GM12878 (cell line): ENCODE data around the gene LMBR1. TPM values are rescaled to one million over a fixed set of nuclear protein-coding genes. Genes with fewer than 3 reads are reported as not detected.
"Not testable (repeated sequence)": the region's sequence is repeated elsewhere in the genome, so short reads cannot be mapped to it uniquely, and the experiment has no call there.

Source experiments
- ATAC-seq: fragments of 200-7000 bp; cut with Tn5 transposase; 3 replicates; pipeline ENCODE4 v1.9.1; 2020; ENCODE audit warnings: mild to moderate bottlenecking, moderate library complexity
- BruUV-seq: library from RNA; stranded (reverse); fragments of 400-500 nt; replicated peaks from 2 replicates; lab custom pipeline; 2021; lab: Mats Ljungman, UMichigan
- CTCF ChIA-PET: fragments of 300-600 bp; sonication (Branson Sonifier 250); formaldehyde crosslinking; extraction: SDS; loops from one replicate; lab custom pipeline; 2021; ENCODE audit warnings: inconsistent platforms; lab: Yijun Ruan, JAX
- POLR2A ChIA-PET: fragments of 350-600 bp; formaldehyde crosslinking; extraction: SDS; loops from one replicate; lab custom pipeline; 2021; ENCODE audit warnings: inconsistent platforms; lab: Charles Lee
- RAD21 ChIA-PET: fragments of 300-600 bp; sonication (Branson Sonifier 250); formaldehyde crosslinking; loops from one replicate; lab custom pipeline; 2023; ENCODE audit warnings: antibody characterized with exemption; ENCODE audit not compliant: unreplicated experiment; lab: Charles Lee
- SMC1A ChIA-PET: fragments of 300-600 bp; sonication (Branson Sonifier 250); formaldehyde crosslinking; loops from one replicate; lab custom pipeline; 2023; ENCODE audit not compliant: unreplicated experiment, uncharacterized antibody; lab: Charles Lee
- DNase-seq: peaks from one replicate; pipeline ENCODE4 v3.0.0-alpha.2; 2011; ENCODE audit warnings: low read depth, low spot score
- FAIRE-seq: peaks from 3 replicates; lab custom pipeline; 2011; peaks lifted over from hg19 to GRCh38; lab: Jason Lieb, UNC
- H2AFZ ChIP-seq: 2 replicates; pipeline ENCODE4 v1.6.0; 2011; ENCODE audit warnings: low read depth, low read length, control low read depth; ENCODE audit not compliant: control insufficient read depth
- H3K27ac ChIP-seq: 2 replicates; pipeline ENCODE4 v1.5.1; 2011; ENCODE audit warnings: control low read depth; ENCODE audit not compliant: control insufficient read depth, insufficient read depth
- H3K27me3 ChIP-seq, 2 experiments: replicated peaks in 1 of 2; 2 replicates each; pipeline versions ENCODE4 v1.6.0 to v1.6.1; 2011; ENCODE audit warnings: low read length in 1 of 2; ENCODE audit not compliant: control insufficient read depth in 2 of 2, insufficient read depth in 2 of 2
- H3K36me3 ChIP-seq, 2 experiments: 2 replicates each; pipeline ENCODE4 v1.5.1; 2011; ENCODE audit warnings: low read length in 1 of 2; ENCODE audit not compliant: control insufficient read depth in 2 of 2, insufficient read depth in 2 of 2
- H3K4me1 ChIP-seq: 2 replicates; pipeline ENCODE4 v1.6.1; 2011; ENCODE audit warnings: mild to moderate bottlenecking, low read length, moderate library complexity, mixed read lengths; ENCODE audit not compliant: control insufficient read depth, insufficient read depth
- H3K4me2 ChIP-seq: 2 replicates; pipeline ENCODE4 v1.6.0; 2011; ENCODE audit warnings: control low read depth; ENCODE audit not compliant: control insufficient read depth, insufficient read depth
- H3K4me3 ChIP-seq: fragments of 200-600 bp; sonication (generic); 2 replicates; pipeline ENCODE4 v1.5.1; 2016
- H3K79me2 ChIP-seq: 2 replicates; pipeline ENCODE4 v1.6.0; 2011; ENCODE audit warnings: low read length; ENCODE audit not compliant: control insufficient read depth, insufficient read depth
- H3K9ac ChIP-seq: 2 replicates; pipeline ENCODE4 v1.8.0; 2011; ENCODE audit warnings: low read length, control low read depth, mixed read lengths; ENCODE audit not compliant: control insufficient read depth, insufficient read depth
- H3K9me3 ChIP-seq: replicated peaks from 3 replicates; pipeline ENCODE4 v1.5.1; 2011; ENCODE audit warnings: mild to moderate bottlenecking, low read length; ENCODE audit not compliant: control insufficient read depth, insufficient read depth
- H4K20me1 ChIP-seq: 2 replicates; pipeline ENCODE4 v1.6.0; 2011; ENCODE audit not compliant: control insufficient read depth, insufficient read depth
- ATF7 ChIP-seq: fragments of 450-650 bp; IDR thresholded peaks from 2 replicates; pipeline ENCODE4 v1.6.1; 2016; ENCODE audit warnings: low read depth, mild to moderate bottlenecking
- CHD2 ChIP-seq: IDR thresholded peaks from 2 replicates; pipeline ENCODE4 v1.6.1; 2011; ENCODE audit warnings: low read depth, low read length, improper control_type of control experiment, borderline replicate concordance
- GATAD2B ChIP-seq: fragments of 450-650 bp; conservative IDR thresholded peaks from 2 replicates; pipeline ENCODE4 v1.6.1; 2017; ENCODE audit warnings: low read depth, mild to moderate bottlenecking, moderate library complexity
- PAX5 ChIP-seq: IDR thresholded peaks from 2 replicates; pipeline ENCODE4 v1.6.1; 2011; ENCODE audit warnings: low read depth, low read length, borderline replicate concordance
- RELA ChIP-seq: fragments of 450-650 bp; IDR thresholded peaks from 2 replicates; pipeline ENCODE4 v1.8.0; 2014; ENCODE audit warnings: borderline replicate concordance; ENCODE audit not compliant: partially characterized antibody
- SMAD5 ChIP-seq: IDR thresholded peaks from 2 replicates; pipeline ENCODE4 v1.6.1; 2016; ENCODE audit warnings: antibody characterized with exemption, low read depth
- WGBS: methylation state at CpG from one replicate; pipeline ENCODE4 v1.1.6; 2016; ENCODE audit warnings: low lambda C conversion rate; ENCODE audit not compliant: insufficient replicate concordance, insufficient coverage; ENCODE audit errors: missing lambda C conversion rate; 5-methylcytosine and 5-hydroxymethylcytosine counted together
- in situ Hi-C: fragments of 300-500 bp; cut with MboI; formaldehyde crosslinking; loops from 9 replicates; pipeline ENCODE4 v1.14.3; 2018; ENCODE audit warnings: mixed read lengths
- intact Hi-C: fragments of 100-400 bp; cut with micrococcal nuclease; formaldehyde crosslinking; loops from one replicate; pipeline ENCODE4 v1.14.2; 2022; ENCODE audit not compliant: unreplicated experiment
- polyA plus RNA-seq, 11 experiments: library from polyadenylated mRNA; depleted of rRNA in 4 of 11; unstranded in 6 of 11; stranded (reverse) in 5 of 11; fragments of >200 nt; fragmentation: Nextera tagmentation in 4 of 11; fragmentation: Illumina TruSeq in 1 of 11; extraction: Ambion mirVana in 4 of 11; extraction: Trizol in 1 of 11; gene quantifications; 1 replicate in 1 of 11; 2 replicates in 10 of 11; pipeline versions ENCODE4 v1.2.1 to v1.2.3, GENCODE V29; 2011 to 2016; ENCODE audit warnings: inconsistent platforms in 2 of 11, missing spikeins in 2 of 11, low read depth in 1 of 11
- total RNA-seq, 4 experiments: library from RNA; depleted of rRNA in 3 of 4; stranded (reverse); fragments of >200 nt in 3 of 4; fragmentation: Illumina TruSeq in 1 of 4; extraction: Trizol in 1 of 4; gene quantifications; 2 replicates each; pipeline versions ENCODE4 v1.2.1 to v1.2.3, GENCODE V29; 2013 to 2021

The LMBR1 gene
- total and polyA plus RNA-seq, 10 of the 15 experiments (the other 5 are each of a cell fraction or from before 2014, with no cell fraction given) = 4.0 to 63.5 (median 28.8) TPM

- no peak for TF ChIP-seq GATAD2B
- no peak for TF ChIP-seq RELA
- TF ChIP-seq ATF7 = no peak
- no peak for TF ChIP-seq SMAD5
- no peak for TF ChIP-seq PAX5
- TF ChIP-seq CHD2 = no peak
Measured at GRCh38 chr7:156875766-156876165, 17.2 kb downstream of the LMBR1 start (continued).

DNA sequence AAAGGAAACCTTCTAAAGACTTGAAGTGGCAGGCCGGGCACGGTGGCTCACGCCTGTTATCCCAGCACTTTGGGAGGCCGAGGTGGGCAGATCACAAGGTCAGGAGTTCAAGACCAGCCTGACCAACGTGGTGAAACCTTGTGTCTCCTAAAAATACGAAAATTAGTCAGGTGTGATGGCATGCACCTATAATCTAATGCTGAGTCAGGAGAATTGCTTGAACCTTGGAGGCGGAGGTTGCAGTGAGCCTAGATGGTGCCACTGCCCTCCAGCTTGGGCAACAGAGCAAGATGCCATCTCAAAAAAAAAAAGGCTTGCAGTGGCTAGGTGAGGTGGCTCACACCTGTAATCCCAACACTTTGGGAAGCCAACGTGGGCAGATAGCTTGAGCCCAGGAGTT is 24.6 kb downstream of the LMBR1 start:
- H3K4me1 ChIP-seq, POLR2A ChIA-PET, CTCF ChIA-PET, intact Hi-C loops, RAD21 ChIA-PET, H3K4me3 ChIP-seq, H3K9ac ChIP-seq, DNase-seq, H2AFZ ChIP-seq, BruUV-seq, FAIRE-seq, H3K27me3 ChIP-seq, in situ Hi-C loops, H3K79me2 ChIP-seq, H3K36me3 ChIP-seq, H3K9me3 ChIP-seq, ATAC-seq, H3K27ac ChIP-seq, H3K4me2 ChIP-seq, H4K20me1 ChIP-seq: not testable (repeated sequence)
- SMC1A ChIA-PET = interaction anchor here (1.9 kb wide), 1 partner anchor 16 kb away, joined by 4 read pairs; no protein-coding TSS in a partner anchor
- WGBS = 95% methylated on average over 8 of the region's 8 CpGs
